ENCODE measurements around the gene KCNH4. TPM values are rescaled to one million over a fixed set of nuclear protein-coding genes. Genes with fewer than 3 reads are reported as not detected.

KCNH4 gene
- total and polyA plus RNA-seq, 2 of the 13 experiments (the other 11 are each of a cell fraction or from before 2014, with no cell fraction given) = 0.01 to 0.09 TPM

DNA sequence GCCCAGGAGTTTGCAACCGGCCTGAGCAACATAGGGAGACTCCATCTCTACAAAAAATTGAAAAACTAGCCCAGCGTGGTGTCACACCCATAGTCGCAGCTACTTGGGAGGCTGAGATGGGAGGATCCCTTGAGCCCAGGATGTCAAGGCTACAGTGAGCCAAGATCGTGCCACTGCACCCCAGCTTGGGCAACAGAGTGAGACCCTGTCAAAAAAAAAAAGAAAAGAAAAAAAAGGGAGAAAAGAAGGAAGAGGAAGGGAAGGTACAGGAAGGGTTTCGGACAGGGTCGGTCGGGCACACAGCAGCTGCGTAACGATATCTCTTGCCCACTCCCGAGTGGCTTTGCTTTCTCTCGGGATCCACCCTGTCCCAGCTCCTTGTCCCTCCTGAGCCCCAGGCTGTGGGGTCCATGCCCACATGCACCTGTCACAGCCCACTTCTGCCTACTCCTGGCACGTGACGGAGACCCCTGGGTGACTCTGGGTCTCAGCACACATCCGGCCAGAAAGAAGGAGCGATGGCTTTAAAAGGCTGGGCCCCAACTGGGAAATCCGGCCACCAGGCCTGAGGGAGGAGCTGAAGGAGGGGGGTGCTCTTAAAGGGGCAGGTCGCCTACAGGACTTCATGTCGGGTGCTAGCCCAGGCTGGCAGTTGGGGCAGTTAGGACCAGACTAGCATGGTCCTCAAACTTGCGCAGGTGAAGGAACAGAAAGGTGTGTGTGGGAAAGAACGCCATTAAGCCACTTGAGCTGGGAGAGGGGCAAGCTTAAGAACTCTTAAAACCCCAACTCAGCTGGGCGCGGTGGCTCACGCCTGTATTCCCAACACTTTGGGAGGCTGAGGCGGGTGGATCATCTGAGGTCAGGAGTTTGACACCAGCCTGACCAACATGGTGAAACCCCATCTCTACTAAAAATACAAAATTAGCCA is 13.3 kb upstream of the KCNH4 start, which contains the start of gene GHDC (continued):
- TF ChIP-seq ZNF451 (CRISPR knock-in tag; IDR thresholded peaks at IDR 0.05) = peak; percentile 62; the same call in 1 of the 2 replicates
- peak; percentile 83 for TF ChIP-seq ZNF776 (CRISPR knock-in tag; IDR thresholded peaks at IDR 0.05)
- no peak for TF ChIP-seq TBL1XR1 (IDR thresholded peaks at IDR 0.05; ENCODE audit: borderline replicate concordance, low read length, partially characterized antibody)
- TF ChIP-seq MAZ (IDR thresholded peaks at IDR 0.05; ENCODE audit: borderline replicate concordance, low read depth, low read length) = peak; percentile 71; the same call in 1 of the 2 replicates
- TF ChIP-seq MAZ (CRISPR knock-in tag; IDR thresholded peaks at IDR 0.05; ENCODE audit: low read depth) = peak; percentile 65; the same call in 1 of the 2 replicates
- peak; percentile 93 for TF ChIP-seq HNF1B (CRISPR knock-in tag; IDR thresholded peaks at IDR 0.05)
- 0 out of 2 replicates have a peak, but pooled peaks have one; percentile 57 for TF ChIP-seq ZNF275 (CRISPR knock-in tag; IDR thresholded peaks at IDR 0.05; ENCODE audit: borderline replicate concordance)
- TF ChIP-seq KDM4B (CRISPR knock-in tag; IDR thresholded peaks at IDR 0.05) = peak; percentile 92; the same call in 1 of the 2 replicates
- peak; percentile 92 for TF ChIP-seq XRCC5 (optimal IDR thresholded peaks at IDR 0.05; ENCODE audit: low read length)
- peak; percentile 87 for TF ChIP-seq ZNF572 (CRISPR knock-in tag; IDR thresholded peaks at IDR 0.05)
- TF ChIP-seq ZSCAN9 (CRISPR knock-in tag; IDR thresholded peaks at IDR 0.05; ENCODE audit: borderline replicate concordance) = peak; percentile 81
- TF ChIP-seq ZNF501 (CRISPR knock-in tag; IDR thresholded peaks at IDR 0.05) = peak; percentile 88; the same call in 1 of the 2 replicates
- TF ChIP-seq, protein P1, sequence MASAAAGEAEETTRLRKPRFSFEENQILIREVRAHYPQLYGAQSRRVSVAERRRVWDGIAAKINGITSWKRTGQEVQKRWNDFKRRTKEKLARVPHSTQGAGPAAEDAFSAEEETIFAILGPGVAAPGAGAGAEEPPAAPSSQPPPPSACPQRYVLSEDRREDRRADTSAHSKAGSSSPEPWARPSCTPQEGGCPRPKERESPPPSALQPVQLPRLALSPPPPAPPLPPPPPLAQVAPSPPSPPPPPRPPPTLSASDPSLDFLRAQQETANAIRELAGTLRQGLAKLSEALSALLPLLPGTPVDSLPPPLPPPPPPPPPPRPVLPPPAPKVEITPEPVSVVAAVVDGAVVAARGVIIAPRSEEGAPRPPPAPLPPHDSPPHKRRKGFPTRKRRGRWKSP (CRISPR knock-in tag; IDR thresholded peaks at IDR 0.05) = peak; percentile 13; the same call in 1 of the 2 replicates
- TF ChIP-seq, protein P2, sequence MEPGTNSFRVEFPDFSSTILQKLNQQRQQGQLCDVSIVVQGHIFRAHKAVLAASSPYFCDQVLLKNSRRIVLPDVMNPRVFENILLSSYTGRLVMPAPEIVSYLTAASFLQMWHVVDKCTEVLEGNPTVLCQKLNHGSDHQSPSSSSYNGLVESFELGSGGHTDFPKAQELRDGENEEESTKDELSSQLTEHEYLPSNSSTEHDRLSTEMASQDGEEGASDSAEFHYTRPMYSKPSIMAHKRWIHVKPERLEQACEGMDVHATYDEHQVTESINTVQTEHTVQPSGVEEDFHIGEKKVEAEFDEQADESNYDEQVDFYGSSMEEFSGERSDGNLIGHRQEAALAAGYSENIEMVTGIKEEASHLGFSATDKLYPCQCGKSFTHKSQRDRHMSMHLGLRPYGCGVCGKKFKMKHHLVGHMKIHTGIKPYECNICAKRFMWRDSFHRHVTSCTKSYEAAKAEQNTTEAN (CRISPR knock-in tag; conservative IDR thresholded peaks at IDR 0.05) = no peak
- TF ChIP-seq EP300 (IDR thresholded peaks at IDR 0.05; ENCODE audit: low read depth in 2 of 2, low read length in 2 of 2) = 0 out of 4 replicates have a peak, but pooled peaks of 1 of the 2 experiments have one; percentile 21
- TF ChIP-seq EP300 (CRISPR knock-in tag; IDR thresholded peaks at IDR 0.05; ENCODE audit: borderline replicate concordance) = no peak; the same call in 1 of the 2 replicates
- TF ChIP-seq GFI1 (CRISPR knock-in tag; IDR thresholded peaks at IDR 0.05; ENCODE audit: borderline replicate concordance) = peak; percentile 77
- TF ChIP-seq, protein P3, sequence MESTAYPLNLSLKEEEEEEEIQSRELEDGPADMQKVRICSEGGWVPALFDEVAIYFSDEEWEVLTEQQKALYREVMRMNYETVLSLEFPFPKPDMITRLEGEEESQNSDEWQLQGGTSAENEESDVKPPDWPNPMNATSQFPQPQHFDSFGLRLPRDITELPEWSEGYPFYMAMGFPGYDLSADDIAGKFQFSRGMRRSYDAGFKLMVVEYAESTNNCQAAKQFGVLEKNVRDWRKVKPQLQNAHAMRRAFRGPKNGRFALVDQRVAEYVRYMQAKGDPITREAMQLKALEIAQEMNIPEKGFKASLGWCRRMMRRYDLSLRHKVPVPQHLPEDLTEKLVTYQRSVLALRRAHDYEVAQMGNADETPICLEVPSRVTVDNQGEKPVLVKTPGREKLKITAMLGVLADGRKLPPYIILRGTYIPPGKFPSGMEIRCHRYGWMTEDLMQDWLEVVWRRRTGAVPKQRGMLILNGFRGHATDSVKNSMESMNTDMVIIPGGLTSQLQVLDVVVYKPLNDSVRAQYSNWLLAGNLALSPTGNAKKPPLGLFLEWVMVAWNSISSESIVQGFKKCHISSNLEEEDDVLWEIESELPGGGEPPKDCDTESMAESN (CRISPR knock-in tag; conservative IDR thresholded peaks at IDR 0.05) = peak; percentile 69
- peak; percentile 25; the same call in 1 of the 2 replicates for TF ChIP-seq ELK4 (CRISPR knock-in tag; IDR thresholded peaks at IDR 0.05; ENCODE audit: borderline replicate concordance)

All from HepG2 (cell line).